HPDE6-E6E7 (cell line): ENCODE results near the gene MAN1A2.
"Not testable (repeated sequence)": the region's sequence is repeated elsewhere in the genome, so short reads cannot be mapped to it uniquely, and the experiment has no call there.

Experiments used
- DNase-seq: peaks from one replicate; pipeline ENCODE4 v3.0.0; 2011; ENCODE audit warnings: missing footprints; ENCODE audit errors: extremely low spot score

Gene MAN1A2

DNA sequence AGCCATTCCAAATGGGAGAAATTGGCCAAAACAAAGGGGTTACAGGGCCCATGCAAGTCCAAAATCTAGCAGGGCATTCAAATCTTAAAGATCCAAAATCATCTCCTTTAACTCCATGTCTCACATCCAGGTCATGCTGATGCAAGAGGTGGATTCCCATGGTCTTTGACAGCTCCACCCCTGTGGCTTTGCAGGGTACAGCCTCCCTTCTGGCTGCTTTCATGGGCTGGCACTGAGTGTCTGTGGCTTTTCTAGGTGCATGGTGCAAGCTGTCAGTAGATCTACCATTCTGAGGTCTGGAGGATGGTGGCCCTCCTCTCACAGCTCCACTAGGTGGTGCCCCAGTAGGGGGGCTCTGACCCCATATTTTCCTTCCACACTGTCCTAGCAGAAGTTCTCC lies 191.2 kb downstream of the MAN1A2 start:
- DNase-seq, result not testable (repeated sequence)

DNA sequence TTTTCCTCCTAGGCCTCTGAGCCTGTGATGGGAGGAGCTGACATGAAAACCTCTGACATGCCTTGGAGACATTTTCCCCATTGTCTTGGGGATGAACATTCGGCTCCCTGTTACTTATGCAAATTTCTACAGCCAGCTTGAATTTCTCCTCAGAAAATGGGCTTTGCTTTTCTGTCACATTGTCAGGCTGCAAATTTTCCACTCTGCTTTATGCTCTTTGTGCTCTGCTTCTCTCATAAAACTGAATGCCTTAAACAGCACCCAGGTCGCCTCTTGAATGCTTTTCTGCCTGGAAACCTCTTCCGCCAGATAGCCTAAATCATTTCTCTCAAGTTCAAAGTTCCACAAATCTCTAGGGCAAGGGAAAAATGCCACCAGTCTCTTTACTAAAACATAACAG lies 191.9 kb downstream of the MAN1A2 start:
- no peak for DNase-seq

DNA sequence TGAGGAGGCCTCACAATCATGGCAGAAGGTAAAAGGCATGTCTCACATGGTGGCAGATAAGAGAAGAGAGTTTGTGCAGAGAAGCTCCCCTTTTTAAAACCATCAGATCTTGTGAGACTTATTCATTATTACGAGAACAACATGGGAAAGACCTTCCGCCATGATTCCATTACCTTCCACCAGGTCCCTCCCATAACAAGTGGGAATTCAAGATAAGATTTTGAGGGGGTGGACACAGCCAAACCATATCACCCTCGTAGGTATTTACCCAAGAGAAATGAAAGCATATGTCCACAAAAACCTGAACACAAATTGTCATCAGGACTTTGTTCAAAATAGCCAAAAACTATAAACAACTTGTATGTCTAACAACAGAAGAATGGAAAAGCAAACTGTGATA lies 192.7 kb downstream of the MAN1A2 start:
- DNase-seq, result no peak

DNA sequence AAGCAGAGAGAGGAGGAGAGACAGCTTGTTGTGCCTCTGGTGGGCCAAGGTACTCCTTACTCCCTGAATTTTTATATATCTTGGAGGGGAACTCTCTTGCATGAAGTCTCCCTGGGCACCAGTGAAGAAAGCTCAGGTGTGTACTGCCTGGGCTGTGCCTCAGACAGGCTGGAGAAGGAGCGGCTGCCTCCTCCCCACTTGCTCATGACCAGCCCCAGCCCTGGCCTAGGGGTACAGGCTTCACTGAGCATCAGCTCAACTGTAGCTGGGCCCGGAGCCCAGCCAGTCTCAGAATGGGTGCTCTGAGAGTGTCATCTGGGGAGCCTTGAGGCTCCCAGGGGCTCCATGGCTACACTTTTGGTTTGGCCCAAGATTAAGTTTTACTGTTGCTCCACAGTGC lies 193.8 kb downstream of the MAN1A2 start:
- DNase-seq, result no peak

DNA sequence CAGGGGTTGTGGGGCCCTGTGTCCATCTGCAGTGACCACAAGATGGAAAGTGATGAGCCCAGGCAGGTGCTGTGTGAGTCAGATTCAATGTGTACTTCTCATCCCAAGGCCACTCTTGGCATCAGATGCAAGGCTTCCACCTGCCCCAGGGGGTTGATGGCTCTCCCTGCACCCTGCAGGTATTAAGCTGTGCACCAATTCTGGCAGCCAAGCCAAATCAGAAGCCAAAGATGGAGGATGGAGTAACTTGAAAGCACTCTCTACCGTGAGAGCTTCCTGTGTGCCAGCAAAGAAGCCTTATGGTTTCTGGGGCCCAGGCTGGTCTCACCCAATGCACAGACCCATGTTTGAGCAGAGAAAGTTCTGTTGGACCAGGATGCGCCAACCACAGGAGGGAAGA lies 194.3 kb downstream of the MAN1A2 start:
- DNase-seq, result no peak

DNA sequence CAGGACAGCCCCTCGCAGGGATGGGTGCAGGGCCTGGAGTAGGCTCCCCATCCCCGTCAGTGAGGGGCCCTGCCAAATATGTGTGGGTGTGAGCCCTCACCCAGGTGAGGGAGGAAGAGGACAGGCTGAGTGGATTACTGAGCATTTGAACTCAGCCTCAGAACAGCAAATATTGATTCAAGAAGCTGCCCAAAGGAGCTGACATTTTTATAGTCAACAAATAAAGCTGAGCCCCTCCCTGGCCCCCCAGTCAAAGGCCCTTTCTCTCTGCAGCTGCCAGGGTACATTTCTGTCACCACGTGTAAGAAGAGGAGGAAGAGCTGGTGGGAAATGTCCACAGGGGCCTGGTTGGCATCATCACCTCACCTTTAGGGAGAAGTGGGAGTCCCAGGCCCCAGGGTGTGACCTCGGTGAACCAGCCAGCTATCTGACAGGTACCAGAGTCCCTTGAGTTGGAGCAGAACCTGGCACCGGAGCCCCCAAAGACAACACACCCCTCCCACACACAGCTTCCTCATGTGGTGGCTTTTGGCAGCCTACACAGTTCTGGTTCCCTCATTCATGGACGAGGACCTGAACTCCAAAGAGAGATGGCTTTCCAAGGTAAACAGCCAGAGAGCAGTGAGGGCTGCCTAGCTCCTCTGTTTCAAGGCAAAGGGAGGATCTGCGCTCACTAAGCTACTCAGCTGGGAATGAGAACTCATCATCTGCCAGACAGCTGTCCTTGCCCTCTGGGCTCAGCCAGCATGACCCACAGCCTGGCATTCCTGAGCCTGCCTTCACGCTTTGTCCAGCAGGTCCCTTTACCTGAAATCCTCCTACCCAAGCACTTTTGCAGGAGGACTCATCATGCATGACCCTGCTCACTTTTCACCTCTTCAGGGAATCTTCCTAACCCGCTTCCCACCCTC lies 195.6 kb downstream of the MAN1A2 start:
- no peak for DNase-seq

DNA sequence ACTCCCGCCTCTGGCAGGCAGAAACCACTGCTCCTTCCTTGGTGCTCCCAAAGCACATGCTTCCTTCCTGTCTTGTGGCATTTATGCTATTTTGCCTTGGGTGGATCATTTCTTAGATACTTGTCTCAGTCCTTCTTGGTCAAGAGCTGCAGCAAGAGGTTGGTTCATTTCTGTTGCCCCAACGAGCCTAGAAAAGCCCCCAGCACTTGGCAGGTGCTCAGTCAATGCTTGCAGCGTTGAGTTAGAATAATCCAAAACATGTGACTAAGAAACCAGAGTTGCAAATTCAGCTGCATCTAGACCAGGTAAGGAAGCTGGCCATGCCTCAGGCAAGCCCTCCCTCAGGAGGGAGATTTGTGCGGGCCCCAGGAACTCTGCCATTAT lies 196.2 kb downstream of the MAN1A2 start:
- DNase-seq, result no peak

DNA sequence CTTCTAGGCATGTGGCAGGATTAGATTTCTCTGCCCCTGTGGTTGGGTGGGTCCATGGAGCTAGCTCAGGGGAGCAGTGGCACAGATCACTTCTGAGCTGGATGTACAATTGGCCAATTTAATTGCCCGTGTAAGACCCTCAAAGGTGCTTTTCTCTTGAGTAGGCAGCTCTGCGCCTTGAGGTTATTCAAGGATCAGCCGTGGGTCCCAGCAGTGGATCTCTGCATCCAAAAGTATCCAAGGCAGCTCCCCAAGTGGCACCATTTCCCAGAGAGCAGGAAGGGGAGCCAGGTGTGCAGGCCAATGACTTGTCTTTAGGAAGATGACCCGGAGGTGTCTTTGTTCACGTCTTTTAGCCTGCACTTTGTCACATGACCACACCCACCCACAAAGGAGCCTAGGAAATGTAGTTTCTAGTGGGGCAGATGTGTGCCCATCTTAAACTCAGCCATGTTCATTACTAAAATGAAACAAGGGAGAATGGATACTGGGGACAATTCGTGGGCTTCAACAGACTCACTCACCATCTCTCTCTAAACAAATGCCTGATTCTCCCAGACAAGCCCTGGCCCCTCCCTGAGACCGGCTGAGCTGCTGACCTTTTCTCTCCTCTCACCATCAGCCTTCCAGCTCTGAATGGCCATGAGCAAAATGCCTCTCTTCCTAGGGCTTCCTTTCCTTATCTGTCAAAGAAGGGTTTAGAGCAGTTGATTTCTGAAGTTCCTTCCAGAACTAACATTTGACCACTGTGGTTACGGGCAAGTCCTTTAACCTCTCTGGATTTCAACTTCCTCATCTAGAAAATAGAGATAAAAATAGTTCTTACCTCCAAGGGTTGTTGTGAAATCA lies 197.2 kb downstream of the MAN1A2 start:
- DNase-seq, result no peak

DNA sequence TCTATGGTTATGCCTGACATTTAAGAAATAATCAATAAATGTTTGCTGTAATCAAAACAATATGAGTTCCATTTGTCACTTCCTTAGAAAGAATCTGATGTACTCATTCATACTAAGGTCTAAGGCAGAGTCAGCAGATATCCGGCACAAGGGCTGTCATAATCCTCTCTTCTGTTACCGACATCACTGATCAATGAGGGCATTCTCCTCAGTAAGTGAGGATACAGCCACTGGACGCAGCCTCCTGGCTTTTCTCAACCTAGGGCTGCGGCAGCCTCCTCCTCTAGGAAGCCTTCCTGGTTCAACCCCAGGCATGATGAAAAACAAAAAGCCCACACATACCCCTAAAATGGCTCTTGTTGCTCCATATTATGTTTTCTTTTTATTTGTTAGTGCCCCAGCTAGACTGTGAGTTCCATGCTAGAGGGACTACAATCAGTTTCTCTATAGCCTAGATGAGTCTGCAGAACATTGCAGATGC lies 197.9 kb downstream of the MAN1A2 start:
- DNase-seq, result no peak

DNA sequence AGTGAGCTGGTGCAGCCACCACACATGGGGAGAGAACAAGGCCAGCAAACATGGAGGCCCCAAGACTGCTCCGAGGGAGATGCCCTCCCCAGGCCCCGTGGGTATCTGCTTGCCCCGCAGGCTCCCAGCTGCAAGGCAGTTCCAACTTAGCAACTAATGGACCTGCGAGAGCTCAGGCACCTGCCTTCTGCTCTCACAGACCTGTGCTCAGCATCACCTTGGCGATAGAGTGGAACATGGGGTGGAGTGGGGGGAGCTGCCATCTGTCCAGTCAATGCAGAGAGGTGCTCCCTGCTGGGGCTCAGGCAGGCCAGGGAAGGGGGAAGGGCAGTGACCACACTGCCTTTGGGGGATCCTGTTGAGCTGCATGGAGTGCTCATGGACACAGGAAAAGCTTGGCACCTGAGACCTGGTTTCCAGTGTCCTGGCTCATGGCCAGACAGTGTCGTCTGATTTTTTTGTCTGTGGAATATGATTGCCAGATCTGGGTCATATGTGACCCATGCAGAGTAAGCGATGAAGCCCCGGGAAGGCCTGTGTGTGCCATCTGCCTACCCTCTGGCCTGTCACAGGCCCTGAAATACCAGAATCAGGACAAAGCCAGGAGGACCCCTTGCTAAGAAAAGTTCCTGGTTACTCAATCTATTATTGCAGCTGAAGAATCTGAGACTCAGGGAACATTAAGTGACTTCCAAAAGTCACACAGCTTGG lies 198.7 kb downstream of the MAN1A2 start:
- DNase-seq, result no peak

DNA sequence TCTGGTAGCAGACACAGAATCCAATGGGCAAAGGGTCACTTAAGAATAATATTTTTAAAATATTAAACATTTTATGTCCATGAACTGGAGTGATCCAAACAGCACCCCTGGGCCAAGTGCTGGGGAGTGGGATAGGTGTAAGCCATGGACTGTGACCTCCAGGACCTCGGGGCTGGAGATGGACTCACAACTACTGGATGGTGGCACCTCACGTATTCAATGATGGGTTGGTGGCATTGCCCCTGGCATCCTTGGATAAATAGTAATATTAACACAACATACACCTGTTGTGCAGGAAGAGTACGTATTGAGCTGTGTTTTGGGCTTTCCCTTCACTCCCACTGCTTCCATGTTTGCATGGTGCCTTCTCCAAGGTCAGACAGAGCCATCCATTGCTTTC lies 199.3 kb downstream of the MAN1A2 start:
- DNase-seq, result no peak

DNA sequence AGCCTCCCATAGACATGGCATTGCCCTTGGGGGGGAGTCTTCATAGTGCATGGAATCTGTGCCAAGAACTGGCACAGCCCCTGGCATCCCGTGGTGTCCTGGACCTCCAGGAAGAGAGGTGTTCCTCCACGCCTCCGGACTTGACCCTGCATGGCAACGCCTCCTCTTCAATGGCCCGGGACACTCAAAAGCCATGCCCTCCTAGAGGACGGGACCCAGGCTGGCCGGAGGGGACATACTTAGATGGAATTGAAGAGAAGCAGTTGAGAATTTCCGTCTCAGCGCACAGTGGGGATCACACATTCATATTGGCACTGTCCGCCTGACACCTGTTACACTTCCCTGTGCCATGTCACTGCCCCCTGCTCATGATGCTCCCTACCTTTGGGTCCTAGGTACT lies 200.2 kb downstream of the MAN1A2 start:
- DNase-seq, result no peak

DNA sequence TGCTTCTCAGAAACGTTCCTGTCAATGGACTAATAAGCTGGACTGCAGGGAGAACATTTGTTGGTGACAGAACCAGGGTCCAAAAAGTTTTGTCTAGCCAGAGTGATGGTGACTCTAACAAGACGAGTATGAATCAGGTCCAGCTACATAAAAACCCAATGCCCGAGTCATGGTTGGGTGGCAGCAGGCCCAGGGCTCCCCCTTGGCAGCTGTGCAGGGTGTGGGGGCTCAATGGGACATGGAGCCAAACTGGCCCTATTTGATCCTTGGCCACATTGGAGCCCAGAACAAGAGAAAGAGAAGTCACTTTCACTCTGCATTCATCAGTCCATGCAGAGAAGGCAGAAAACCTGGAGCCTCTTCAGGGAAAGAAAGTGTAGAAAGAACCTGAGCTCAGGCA lies 200.7 kb downstream of the MAN1A2 start:
- no peak for DNase-seq

DNA sequence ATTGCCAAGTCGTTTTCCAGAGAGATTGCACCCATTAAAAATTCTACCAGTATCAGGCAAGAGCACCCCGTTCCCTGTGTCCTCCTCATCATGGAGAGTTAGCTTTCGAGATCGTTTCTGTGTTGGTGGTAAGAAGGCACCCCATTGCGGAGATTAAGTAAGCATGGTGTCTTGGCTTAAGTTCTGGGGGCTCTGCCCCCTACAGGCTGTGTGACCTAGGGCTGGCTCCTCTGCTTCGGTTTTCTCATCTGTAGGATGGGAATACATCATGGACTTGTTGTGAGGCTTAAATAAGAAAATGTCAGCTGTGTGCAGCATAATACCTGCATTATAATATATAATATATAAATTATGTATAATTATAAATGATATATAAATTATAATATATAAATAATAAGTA lies 201.8 kb downstream of the MAN1A2 start:
- DNase-seq, result no peak

DNA sequence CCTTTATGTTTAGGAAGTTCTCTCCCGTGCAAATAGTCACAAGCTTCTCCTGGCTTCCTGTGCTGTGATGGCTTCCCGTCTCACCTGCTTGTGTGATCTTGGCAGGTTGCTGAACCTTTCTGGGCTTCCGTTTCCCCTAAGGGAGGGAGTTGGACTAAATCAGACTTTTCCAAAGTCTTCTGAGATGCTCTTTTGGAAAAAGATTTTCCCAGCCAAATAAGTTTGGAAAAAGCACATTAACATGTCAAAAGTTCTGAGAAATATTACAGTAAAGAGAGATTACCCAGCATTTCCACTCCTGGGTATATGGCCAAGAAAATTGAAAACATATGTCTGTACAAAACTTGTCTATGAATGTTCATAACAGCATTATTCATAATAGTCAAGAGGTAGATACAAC lies 202.6 kb downstream of the MAN1A2 start:
- no peak for DNase-seq

DNA sequence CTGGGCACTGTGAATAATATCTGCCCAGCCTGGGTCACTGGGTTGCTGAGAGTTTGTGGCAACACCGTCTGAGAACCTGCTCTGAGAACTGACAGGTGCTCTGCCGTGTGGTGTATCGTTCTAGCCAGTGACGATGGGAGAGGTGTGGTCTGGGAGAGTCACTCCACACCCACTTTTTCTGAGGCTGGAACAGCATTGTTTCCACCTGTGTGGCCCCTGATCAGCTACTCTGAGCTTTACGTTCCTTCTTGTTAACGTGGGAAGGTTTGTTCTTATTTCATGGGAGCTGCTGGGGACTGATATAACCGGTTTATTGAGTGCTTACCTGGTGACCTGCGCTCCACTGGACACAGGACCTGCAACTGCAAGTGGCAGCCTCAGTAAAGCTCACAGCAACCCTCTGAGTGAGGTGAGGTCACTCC lies 203.8 kb downstream of the MAN1A2 start:
- peak; percentile 46 for DNase-seq

DNA sequence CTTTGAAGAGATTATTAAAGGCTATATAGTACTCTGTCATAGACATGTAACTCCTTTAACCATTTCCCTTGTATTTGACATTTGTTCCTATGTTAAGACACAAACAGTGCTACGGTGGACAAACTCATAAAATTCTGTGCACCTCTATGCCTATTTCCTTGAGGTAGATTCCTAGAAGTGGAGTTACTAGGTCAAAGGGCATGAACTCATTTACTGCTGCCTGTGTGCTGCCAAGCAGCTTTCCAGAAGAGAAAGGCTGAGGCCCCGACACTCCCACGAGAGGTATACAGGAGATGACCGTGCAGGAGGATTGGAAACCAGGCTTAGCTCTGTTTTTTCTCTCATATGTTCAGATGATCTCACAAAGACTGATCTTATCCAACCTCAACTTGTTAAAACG lies 204.2 kb downstream of the MAN1A2 start:
- DNase-seq, result no peak

DNA sequence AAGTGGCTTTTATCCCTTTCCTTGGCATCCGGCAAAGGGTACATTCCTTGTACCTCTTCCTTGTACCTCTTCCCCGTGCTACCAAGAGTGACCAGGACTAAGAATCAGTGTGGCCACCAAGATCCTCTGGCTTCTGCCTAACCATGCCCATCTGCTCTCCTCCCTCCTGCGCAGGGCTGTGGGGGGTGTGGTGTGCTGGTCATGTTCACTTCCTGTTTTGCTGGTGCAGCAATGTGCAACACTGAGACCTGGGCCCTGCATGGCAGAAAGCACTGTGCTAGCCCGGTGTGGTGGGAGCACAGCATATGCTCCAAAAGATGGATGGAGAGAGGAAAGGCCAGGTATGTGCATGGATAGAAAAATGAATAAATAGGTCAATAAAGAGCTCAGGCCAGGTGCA lies 205.3 kb downstream of the MAN1A2 start:
- no peak for DNase-seq

DNA sequence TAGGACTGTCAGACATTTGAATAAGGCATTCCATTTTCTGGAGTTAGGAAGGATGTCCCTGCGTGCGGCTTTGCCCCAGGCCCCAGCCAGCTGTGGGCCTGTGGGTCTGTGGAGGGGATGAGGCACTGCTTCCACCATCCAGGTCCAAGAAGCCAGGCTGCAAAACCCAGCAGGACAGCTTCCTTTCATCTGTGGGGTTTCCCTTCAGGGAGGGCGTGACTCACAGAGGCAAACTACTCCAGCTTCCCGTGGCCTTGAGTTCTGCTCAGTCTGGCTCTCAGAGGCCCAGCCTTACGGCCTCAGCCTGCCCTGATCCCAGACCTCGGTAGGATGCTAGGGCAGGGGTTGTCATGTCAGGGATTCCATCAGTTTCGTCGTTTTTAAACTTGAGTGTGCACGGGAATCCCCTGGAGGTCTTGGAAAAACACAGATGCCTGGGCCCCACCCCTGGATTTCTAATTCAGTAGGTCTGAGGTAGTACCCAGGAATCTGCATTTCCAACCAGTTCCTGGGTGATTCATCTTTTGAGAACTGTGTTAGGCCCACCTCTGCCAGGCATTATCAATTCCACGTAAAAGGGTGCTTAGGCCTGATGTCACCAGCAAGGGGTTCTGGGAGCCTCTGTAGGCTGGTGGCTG lies 206.3 kb downstream of the MAN1A2 start:
- DNase-seq, result no peak

DNA sequence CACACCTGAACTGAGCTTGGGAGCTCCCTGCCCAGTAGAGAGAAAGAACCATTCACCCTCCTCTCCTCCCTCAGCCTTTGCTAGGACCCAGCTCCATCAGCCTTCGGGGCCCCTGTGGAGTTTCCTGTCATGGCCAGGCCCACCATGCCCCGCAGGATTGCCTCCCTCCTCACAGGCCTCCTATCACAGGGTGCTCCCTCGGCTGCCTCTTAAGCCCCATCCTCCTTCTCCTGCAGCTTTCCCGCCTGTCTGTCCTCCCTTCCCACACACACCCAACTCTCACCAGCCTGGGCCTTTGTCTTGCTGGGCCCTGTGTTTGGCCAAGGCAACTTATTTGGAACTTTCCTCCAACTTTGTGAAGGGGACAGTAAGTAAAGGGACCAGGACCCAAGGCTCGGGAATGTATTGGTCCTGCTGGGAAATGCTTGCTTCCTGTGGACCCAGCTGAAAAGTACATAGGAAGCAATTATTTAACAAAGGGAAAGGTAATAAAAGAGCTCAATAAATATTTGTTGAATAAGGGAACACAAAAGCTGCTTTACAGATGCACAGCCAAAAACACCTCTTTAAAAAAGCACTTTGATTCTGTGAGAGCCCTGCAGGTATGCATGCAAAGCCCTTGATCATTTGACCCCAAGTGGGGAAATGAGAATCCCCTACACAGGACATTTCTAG lies 207.0 kb downstream of the MAN1A2 start:
- DNase-seq, result no peak

DNA sequence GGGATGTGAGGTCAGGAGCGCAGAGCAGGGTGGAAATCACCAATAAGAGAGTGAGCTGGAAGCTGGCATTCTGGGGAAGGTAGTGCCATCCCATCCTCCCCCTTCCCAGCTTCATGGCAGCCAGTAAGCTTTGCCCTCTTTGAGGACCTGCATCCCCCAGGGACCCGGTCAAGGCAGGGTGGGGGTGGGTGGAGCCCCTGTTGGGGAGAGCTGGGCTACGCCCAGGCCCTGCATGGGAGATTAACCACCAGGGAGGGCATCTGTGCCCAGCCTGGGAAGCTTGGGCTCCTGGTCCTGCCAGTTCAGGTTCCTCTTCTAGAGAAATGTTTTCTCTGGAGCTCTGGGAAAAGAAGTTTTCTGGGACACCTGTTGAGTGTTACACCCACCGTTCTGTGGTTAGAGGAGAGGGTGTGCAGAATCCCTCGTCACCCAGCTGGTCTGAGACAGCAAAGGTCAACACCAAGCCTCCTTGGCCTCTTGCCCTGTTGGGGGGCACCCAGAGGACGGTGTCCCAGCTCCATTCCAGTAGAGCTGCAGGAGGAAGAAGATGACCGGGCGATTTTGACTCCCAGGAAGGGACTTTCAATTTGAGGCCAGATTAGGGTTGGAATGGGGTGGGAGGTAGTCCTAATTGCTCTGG lies 208.5 kb downstream of the MAN1A2 start:
- DNase-seq, result no peak
